B cell (primary cell): ENCODE data around the gene CHAMP1. TPM values are rescaled to one million over a fixed set of nuclear protein-coding genes. Genes with fewer than 3 reads are reported as not detected.

Experiments
- ATAC-seq: fragments of 200-7000 bp; cut with Tn5 transposase; one replicate; pipeline ENCODE4 v1.10.0; 2021; ENCODE audit warnings: low read depth, mild to moderate bottlenecking, moderate number of reproducible peaks, moderate library complexity
- CTCF ChIA-PET: fragments of 350-600 bp; sonication (Branson Sonifier 250); formaldehyde crosslinking; loops from one replicate; lab custom pipeline; 2021; ENCODE audit warnings: antibody characterized with exemption, inconsistent platforms; lab: Charles Lee
- POLR2A ChIA-PET: fragments of 350-600 bp; sonication (Branson Sonifier 250); formaldehyde crosslinking; loops from one replicate; lab custom pipeline; 2021; ENCODE audit warnings: antibody characterized with exemption; lab: Charles Lee
- DNase-seq: peaks from one replicate; pipeline ENCODE4 v3.0.0; 2013
- H2AFZ ChIP-seq: 2 replicates; pipeline ENCODE4 v1.6.1; 2012; ENCODE audit warnings: mild to moderate bottlenecking, low read depth, low read length; ENCODE audit not compliant: insufficient read depth, poor library complexity, severe bottlenecking
- H3K27ac ChIP-seq, 2 donors: 1 replicate in 1 of 2; 2 replicates in 1 of 2; pipeline ENCODE4 v1.5.1; 2012 to 2013; ENCODE audit warnings: low read length in 2 of 2, mild to moderate bottlenecking in 2 of 2, moderate library complexity in 1 of 2
- H3K27me3 ChIP-seq, 4 experiments: fragments of 200-600 bp in 1 of 4; sonication (generic) in 1 of 4; replicated peaks in 1 of 4; 1 replicate in 2 of 4; 2 replicates in 2 of 4; pipeline versions ENCODE4 v1.6.1 to v1.7.0; 2013 to 2016; ENCODE audit warnings: low read length in 3 of 4, mild to moderate bottlenecking in 2 of 4, mixed read lengths in 1 of 4, moderate library complexity in 1 of 4; ENCODE audit not compliant: insufficient read depth in 4 of 4, control insufficient read depth in 3 of 4; ENCODE audit errors: control extremely low read depth in 1 of 4
- H3K36me3 ChIP-seq, 2 experiments: replicated peaks in 1 of 2; 1 replicate in 1 of 2; 2 replicates in 1 of 2; pipeline versions ENCODE4 v1.6.1 to v1.7.1; 2013; ENCODE audit warnings: low read length in 1 of 2; ENCODE audit not compliant: insufficient read depth in 2 of 2, control insufficient read depth in 1 of 2; ENCODE audit errors: control extremely low read depth in 1 of 2, extremely low read depth in 1 of 2
- H3K4me1 ChIP-seq, 2 donors: fragments of 200-600 bp in 1 of 2; sonication (generic) in 1 of 2; 1 replicate in 1 of 2; 2 replicates in 1 of 2; pipeline versions ENCODE4 v1.5.1 to v1.6.1; 2013 to 2017; ENCODE audit warnings: low read length in 2 of 2; ENCODE audit not compliant: control insufficient read depth in 2 of 2, insufficient read depth in 2 of 2
- H3K4me2 ChIP-seq: replicated peaks from 2 replicates; pipeline ENCODE3; 2012; ENCODE audit warnings: mild to moderate bottlenecking, low read depth, low read length; ENCODE audit not compliant: poor library complexity, severe bottlenecking
- H3K4me3 ChIP-seq, 5 experiments: fragments of 200-600 bp in 1 of 5; sonication (generic) in 1 of 5; 1 replicate in 3 of 5; 2 replicates in 2 of 5; pipeline versions ENCODE4 v1.5.1 to v1.7.0; 2011 to 2016; ENCODE audit warnings: low read length in 4 of 5, mild to moderate bottlenecking in 4 of 5, low read depth in 2 of 5, control low read depth in 1 of 5, moderate library complexity in 1 of 5; ENCODE audit not compliant: insufficient read depth in 1 of 5; ENCODE audit errors: control extremely low read depth in 1 of 5, extremely low read depth in 1 of 5
- H3K79me2 ChIP-seq: fragments of 200-600 bp; sonication (generic); one replicate; pipeline ENCODE4 v1.6.0; 2016; ENCODE audit warnings: low read length; ENCODE audit not compliant: control insufficient read depth, insufficient read depth
- H3K9ac ChIP-seq: fragments of 200-600 bp; sonication (generic); 2 replicates; pipeline ENCODE4 v1.6.1; 2017; ENCODE audit warnings: mild to moderate bottlenecking, low read length, moderate library complexity
- H3K9me3 ChIP-seq, 3 donors: one replicate each; pipeline versions ENCODE4 v1.6.1 to v1.7.1; 2013; ENCODE audit warnings: low read length in 2 of 3; ENCODE audit not compliant: control insufficient read depth in 2 of 3, insufficient read depth in 1 of 3; ENCODE audit errors: control extremely low read depth in 1 of 3
- H4K20me1 ChIP-seq: 2 replicates; pipeline ENCODE4 v1.6.0; 2012; ENCODE audit warnings: mild to moderate bottlenecking, low read length; ENCODE audit not compliant: insufficient read depth, control insufficient read depth, poor library complexity, severe bottlenecking
- H3K27ac Mint-ChIP-seq: one replicate; pipeline ENCODE4 v1.8.0; 2021; ENCODE audit warnings: mixed read lengths
- H3K27me3 Mint-ChIP-seq: one replicate; pipeline ENCODE4 v1.8.0; 2021; ENCODE audit warnings: mixed read lengths
- H3K4me1 Mint-ChIP-seq: one replicate; pipeline ENCODE4 v1.8.0; 2021; ENCODE audit warnings: mixed read lengths
- H3K4me3 Mint-ChIP-seq: one replicate; pipeline ENCODE4 v1.8.0; 2021; ENCODE audit warnings: mixed read lengths
- H3K9me3 Mint-ChIP-seq: one replicate; pipeline ENCODE4 v1.8.0; 2022; ENCODE audit warnings: mixed read lengths; ENCODE audit not compliant: insufficient read depth
- EZH2 ChIP-seq: IDR thresholded peaks from 2 replicates; pipeline ENCODE4 v1.6.1; 2012; ENCODE audit warnings: borderline replicate concordance, low read depth, mild to moderate bottlenecking, moderate library complexity, low read length; ENCODE audit not compliant: insufficient read depth, poor library complexity, severe bottlenecking
- WGBS: methylation state at CpG from one replicate; pipeline ENCODE4 v1.1.5; 2013; ENCODE audit warnings: missing lambda C conversion rate; ENCODE audit not compliant: insufficient coverage; 5-methylcytosine and 5-hydroxymethylcytosine counted together
- intact Hi-C: fragments of 100-400 bp; cut with micrococcal nuclease; formaldehyde crosslinking; loops from one replicate; pipeline ENCODE4 v1.10.0; 2022
- polyA plus RNA-seq: library from polyadenylated mRNA; depleted of rRNA; stranded (reverse); fragments of >200 nt; gene quantifications from 2 replicates; pipeline ENCODE4 v1.2.3, GENCODE V29; 2012
- total RNA-seq, 2 donors: library from RNA; stranded (reverse); fragments of 120-200 nt in 1 of 2; gene quantifications; 1 replicate in 1 of 2; 2 replicates in 1 of 2; pipeline versions ENCODE4 v1.2.3 to v1.2.4, GENCODE V29; 2013 to 2022
- TF ChIP-seq, protein P1 (sequence below): fragments of 200-600 bp; IDR thresholded peaks from one replicate; pipeline ENCODE4 v1.8.0; 2022; ENCODE audit warnings: antibody characterized with exemption, mild to moderate bottlenecking

CHAMP1 gene
- total and polyA plus RNA-seq, 2 donors (not counting 1 experiment from before 2014, with no cell fraction given), result 14.5 to 34.7 TPM

- H3K27me3 Mint-ChIP-seq, result no peaks in the 10 kb centered on the region
- H3K4me3 Mint-ChIP-seq, result no peak overlapping the region
- peaks cover 13% of the 10 kb centered on the region for H3K4me1 Mint-ChIP-seq
- peaks cover 11 to 16% of the 10 kb centered on the region in 2 donors for H3K4me1 ChIP-seq
- H3K4me2 ChIP-seq, result no peak overlapping the region
- no peaks in the 10 kb centered on the region for H3K9me3 Mint-ChIP-seq
- H3K9ac ChIP-seq, result no peak overlapping the region
- H3K4me3 ChIP-seq, result no peak overlapping the region
- ATAC-seq (no peak), DNase-seq (no peak)
- 77% methylated on average over 2 of the region's 6 CpGs for WGBS
- no peaks in the 10 kb centered on the region for H3K79me2 ChIP-seq
- CTCF ChIA-PET, result interaction anchor here (1.2 kb wide), 1 partner anchor 11 kb away, joined by 5 read pairs; no protein-coding TSS in a partner anchor
- TF ChIP-seq EZH2, result no peak
- TF ChIP-seq, protein P1, sequence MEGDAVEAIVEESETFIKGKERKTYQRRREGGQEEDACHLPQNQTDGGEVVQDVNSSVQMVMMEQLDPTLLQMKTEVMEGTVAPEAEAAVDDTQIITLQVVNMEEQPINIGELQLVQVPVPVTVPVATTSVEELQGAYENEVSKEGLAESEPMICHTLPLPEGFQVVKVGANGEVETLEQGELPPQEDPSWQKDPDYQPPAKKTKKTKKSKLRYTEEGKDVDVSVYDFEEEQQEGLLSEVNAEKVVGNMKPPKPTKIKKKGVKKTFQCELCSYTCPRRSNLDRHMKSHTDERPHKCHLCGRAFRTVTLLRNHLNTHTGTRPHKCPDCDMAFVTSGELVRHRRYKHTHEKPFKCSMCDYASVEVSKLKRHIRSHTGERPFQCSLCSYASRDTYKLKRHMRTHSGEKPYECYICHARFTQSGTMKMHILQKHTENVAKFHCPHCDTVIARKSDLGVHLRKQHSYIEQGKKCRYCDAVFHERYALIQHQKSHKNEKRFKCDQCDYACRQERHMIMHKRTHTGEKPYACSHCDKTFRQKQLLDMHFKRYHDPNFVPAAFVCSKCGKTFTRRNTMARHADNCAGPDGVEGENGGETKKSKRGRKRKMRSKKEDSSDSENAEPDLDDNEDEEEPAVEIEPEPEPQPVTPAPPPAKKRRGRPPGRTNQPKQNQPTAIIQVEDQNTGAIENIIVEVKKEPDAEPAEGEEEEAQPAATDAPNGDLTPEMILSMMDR, result no peak
- H4K20me1 ChIP-seq, result no peaks in the 10 kb centered on the region
- peaks cover 0 to 10% (median 4%) of the 10 kb centered on the region in 3 donors for H3K9me3 ChIP-seq
- H3K36me3 ChIP-seq, result peaks cover 19 to 64% of the 10 kb centered on the region in 2 experiments
- peak overlapping the region; percentile 38 for H3K27ac Mint-ChIP-seq
- no peaks in the 10 kb centered on the region for H3K27me3 ChIP-seq
- H3K27ac ChIP-seq, result peak overlapping the region in 1 of 2 donors; percentile 50
- POLR2A ChIA-PET, result no interaction called here
- no peak overlapping the region for H2AFZ ChIP-seq
- intact Hi-C loops, result no loop called here
These were observed 45.7 kb upstream of the CHAMP1 start for GRCh38 chr13:114268344-114269280.

GRCh38 chr13:114269281-114269770 is 45.0 kb upstream of the CHAMP1 start:
- H3K79me2 ChIP-seq, result no peaks in the 10 kb centered on the region
- H4K20me1 ChIP-seq, result no peaks in the 10 kb centered on the region
- H3K27ac ChIP-seq, result no peak overlapping the region
- WGBS, result 100% methylated on average over 1 of the region's 4 CpGs
- no peak overlapping the region for H3K4me2 ChIP-seq
- peaks cover 0 to 10% (median 4%) of the 10 kb centered on the region in 3 donors for H3K9me3 ChIP-seq
- no peak for ATAC-seq
- DNase-seq, result no peak
- H3K27me3 ChIP-seq, result no peaks in the 10 kb centered on the region
- peaks cover 19 to 61% of the 10 kb centered on the region in 2 experiments for H3K36me3 ChIP-seq
- no peak overlapping the region for H3K9ac ChIP-seq
- ChIA-PET CTCF (interaction anchor here (1.2 kb wide), 1 partner anchor 11 kb away, joined by 5 read pairs; no protein-coding TSS in a partner anchor), POLR2A (no interaction called here)
- no peak overlapping the region for H3K4me3 ChIP-seq
- Mint-ChIP-seq H3K4me1 (peaks cover 10% of the 10 kb centered on the region), H3K27me3 (no peaks in the 10 kb centered on the region), H3K27ac (no peak overlapping the region), H3K9me3 (no peaks in the 10 kb centered on the region), H3K4me3 (no peak overlapping the region)
- H2AFZ ChIP-seq, result no peak overlapping the region
- intact Hi-C loops, result no loop called here
- TF ChIP-seq EZH2, result no peak
- TF ChIP-seq, protein P1, result no peak
- peaks cover 7 to 10% of the 10 kb centered on the region in 2 donors for H3K4me1 ChIP-seq
